HL-60/S4 treated with phorbol 12-myristate 13-acetate at 8.2 ng/mL for 4 days and 3 days (cell line): ENCODE results near the gene SYNM.

Source experiments
- in situ Hi-C: fragments of 300-500 bp; cut with MboI; formaldehyde crosslinking; loops from 2 replicates; pipeline ENCODE4 v1.15.0; 2022; ENCODE audit warnings: low sequenced_read_pairs

SYNM gene

DNA sequence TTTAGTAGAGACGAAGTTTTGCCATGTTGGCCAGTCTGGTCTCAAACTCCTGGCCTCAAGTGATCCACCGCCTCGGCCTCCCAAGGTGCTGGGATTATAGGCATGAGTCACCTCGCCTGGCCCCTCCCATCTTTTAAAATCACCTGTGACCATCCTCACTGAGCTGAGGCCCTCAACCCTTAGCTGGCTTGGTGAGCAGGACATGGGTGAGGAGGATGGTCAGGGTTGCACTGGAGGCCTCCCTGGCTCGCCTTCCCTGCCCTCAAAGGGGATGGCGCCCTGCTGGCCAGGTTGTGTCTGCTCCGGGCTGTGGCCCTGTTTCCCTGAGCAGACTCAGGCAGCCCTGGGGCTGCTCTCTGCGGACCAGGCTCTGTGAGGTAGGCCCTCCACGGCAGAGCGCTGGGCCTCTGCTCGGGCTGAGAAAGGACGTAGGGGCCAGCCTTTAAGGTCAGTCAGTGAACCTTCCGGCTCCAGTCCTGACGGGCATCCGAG lies 33.7 kb downstream of the SYNM start:
- in situ Hi-C loops: no loop called here

DNA sequence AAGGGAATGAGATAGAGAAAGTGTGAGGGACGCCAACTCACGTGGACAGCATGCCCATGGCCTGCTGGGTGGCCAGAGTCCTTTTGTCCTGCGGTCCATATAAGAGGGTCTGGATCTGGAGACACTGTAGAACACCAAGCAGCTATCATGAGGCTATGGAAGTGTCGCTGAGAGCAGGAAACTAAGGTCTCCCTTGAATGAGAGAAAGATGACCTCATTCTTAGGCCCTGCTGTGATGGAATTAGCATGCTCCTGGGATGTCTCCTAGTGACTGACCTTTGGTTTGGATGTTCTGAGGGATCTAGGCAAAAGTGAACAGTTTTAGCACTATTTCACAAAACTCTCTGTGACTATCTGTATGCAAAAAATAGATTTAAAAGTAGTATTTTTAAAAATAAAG lies 34.4 kb downstream of the SYNM start:
- in situ Hi-C loops: no loop called here

DNA sequence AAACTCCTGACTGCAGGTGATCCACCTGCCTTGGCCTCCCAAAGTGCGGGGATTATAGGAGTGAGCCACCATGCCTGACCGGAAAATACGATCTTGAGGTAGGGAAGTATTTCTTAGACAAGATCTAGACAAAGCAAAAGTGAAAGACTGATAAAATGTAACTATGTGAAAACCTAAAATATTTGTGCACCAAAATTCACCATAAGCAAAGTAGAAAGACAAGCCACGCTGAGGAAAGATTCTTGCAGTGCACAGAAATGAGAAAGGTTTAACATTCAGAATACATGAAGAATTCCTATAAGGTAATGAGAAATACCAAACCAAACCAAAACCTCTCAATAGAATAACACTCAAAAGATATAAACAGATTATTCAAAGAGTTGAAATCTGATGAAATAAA lies 35.7 kb downstream of the SYNM start:
- in situ Hi-C loops: no loop called here

DNA sequence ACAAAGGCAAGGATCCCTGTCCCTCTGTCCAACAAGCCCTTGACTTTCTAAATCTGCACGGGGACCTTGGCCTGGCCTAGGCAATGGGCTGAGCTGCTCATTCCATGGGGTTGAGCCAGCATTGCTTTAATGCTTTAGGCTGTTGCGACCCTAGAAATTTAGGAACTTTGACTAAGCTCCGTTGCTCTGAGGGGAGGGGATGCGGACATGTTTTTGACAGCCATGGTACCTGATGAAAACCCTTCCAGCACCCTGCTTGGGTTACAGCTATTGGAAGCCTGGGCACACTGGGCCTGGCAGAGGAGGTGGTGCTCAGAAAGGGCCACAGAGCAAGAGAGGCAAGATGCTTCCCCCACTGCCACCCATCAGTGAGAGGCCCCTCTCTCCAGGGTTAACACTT lies 37.1 kb downstream of the SYNM start:
- in situ Hi-C loops: no loop called here

DNA sequence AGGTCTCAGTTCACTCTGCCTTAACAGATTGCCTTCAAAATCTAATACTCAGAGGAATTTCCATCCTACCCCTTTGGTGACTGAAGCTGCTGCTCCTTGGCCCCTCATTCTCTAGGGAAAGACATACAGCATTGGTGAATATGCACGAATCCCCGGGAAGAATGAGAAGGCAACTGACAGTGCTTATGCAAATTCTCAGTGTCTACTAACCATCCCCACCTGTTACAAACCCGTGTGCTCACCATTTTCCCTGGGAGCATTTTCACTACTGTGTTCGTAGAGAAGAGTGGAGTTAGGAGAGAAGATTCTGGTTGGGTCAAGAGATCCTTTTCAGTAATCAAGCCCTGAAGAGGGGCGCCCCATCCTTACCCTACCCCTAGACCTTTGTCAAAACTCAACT lies 37.7 kb downstream of the SYNM start:
- in situ Hi-C loops: no loop called here

DNA sequence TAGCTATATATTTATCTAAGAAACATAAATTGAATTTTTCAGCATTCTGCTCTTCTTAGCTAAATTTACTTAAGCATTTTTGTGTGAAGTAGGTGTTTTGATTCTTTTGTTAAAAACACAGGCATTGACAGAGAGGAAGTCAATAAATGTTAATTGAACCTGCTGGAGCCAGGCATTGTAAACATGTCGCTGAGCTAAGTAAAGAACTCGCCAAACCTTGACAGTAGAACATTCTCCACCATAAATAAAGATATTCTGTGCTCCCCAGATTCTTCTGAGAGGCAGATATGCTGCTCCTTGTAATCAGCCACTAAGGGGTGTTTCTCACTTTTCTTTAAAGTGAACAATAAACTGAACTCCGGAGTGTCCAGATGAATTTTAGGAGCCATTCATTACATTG lies 38.4 kb downstream of the SYNM start:
- in situ Hi-C loops: no loop called here

DNA sequence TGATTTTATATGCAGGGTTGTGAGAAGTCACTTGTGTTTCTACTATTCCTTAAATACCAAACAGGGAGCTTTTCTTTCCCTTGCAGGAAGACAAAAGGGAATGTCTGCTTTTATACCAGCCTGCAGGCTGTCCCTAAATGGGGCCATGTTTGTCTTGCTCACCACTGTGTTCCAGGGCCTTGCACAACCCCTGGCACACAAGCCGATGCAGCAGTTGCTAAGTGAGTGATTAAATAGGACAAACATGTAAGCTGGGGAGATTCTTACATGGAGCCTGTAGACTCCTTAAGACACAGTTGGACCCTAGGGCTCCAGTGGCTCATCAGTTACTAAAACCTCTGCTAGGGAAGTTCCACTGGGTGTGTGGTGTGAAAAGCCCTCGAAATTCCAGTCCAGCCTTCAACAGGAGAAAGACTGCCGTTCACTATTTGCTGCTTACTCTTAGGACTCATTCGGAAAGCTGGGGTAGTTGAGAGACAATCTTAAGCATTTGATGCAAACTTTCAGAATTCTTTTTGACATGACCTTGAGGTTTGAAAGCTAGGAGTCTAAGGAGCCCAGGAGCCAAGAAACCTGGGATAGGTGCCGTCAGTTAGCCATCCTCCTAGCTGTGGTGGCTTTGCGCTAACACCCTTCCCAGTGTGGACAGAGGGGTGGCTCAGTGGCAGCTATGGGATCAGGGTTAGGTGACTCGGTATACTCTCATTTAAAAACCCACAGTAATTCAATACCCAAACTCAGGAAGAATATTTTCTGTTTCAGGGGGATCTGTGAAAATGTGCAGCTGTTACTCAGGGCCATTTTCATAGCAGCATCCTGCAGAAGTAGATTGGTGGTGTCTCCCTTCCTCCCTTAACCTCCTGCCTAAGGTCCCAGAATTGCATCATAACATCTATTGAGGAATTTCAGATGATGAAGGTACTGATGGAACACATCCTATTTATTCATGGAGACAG lies 39.1 kb downstream of the SYNM start:
- in situ Hi-C loops: no loop called here

DNA sequence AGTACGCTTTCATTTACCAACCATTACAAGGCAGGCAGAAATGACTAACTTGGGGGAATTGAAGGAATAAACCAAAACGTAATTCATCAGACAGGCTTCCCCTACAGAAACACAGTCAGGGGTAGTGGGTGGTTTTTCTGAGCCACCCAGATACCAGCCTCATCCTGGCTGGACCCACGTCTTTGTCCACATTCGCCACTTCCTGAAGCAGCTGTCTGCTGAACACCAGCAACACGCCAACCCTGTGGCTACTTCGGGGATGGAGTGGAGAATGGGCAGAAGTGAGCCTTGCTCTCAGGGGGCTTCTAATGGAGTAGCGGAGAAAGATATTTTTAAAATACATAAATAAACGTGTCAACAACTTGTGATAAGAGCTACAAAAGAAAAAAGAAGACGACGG lies 40.1 kb downstream of the SYNM start:
- in situ Hi-C loops: no loop called here

DNA sequence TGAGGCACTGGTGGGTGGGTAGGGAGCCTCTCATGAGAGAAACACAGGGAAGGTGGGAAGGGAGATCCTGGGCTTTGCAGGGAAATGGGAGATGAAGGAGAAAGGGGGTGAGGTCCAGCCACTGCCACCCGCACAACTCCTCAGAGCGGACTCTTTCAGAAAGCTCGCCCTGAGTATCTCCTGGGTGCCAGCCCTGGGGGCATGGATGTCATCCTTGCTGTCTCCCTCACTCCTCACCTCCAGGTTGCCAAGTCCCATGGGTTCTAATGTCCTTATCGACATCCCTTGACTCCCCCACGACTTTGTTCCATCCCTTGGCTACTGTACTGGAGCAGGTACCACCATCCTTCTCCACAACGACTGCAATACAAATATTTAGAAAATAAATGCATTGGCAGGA lies 40.9 kb downstream of the SYNM start:
- in situ Hi-C loops: no loop called here

DNA sequence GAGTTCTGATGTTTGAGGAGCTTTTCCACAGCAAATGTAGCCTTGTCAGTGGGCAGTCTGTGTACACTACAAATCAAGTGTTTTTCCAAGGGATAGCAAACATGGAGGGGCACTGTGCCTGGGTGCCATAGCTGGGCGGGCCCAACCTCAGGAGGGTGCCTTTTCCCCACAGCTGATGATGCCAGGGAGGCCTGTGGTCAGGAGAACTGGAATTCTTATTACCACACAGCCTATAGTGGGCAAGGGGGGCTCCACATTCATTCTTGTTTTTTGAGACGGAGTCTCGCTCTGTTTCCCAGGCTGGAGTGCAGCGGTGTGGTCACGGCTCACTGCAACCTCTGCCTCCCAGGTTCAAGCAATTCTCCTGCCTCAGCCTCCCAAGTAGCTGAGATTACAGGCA lies 41.8 kb downstream of the SYNM start:
- in situ Hi-C loops: no loop called here

DNA sequence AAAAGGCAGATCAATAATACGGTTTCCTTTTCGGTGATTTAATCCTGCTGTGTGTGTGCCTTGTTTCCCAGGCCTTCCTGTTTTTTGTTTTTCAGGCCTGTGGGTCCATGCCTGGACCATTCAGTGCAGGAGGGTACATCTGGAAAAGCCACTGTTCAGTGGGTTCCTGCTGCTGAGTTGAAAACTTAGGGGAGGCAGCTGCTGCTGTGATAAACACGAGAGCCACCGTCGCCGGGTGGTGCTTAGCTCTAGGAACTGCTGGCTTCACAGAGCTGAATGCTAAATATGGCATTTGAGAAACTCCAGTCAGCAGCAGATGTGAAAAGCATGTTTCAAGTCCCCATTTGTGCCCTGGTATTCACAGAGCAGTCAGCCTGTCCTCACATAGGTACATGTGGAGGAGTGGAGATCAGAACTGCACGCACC lies 44.0 kb downstream of the SYNM start:
- in situ Hi-C loops: no loop called here

DNA sequence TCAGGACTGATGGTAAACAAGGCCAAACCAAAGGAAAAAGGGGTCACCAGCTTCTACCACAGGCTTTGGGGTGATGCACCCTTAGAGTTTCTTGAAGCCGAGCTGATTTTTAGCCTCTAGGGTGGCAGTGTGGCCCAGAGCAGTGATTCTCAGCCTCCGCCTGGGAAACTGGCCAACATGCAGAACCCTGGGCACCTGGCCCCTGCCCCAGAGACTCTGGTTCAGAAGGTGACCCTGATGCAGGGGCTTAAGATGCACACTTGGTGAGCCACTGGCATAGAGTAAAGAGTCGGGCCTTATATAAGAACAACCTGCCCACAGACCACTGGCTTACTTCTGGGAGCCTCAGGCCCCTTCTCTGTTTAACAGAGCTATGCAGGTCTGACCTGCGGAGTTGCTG lies 44.5 kb downstream of the SYNM start:
- in situ Hi-C loops: no loop called here

DNA sequence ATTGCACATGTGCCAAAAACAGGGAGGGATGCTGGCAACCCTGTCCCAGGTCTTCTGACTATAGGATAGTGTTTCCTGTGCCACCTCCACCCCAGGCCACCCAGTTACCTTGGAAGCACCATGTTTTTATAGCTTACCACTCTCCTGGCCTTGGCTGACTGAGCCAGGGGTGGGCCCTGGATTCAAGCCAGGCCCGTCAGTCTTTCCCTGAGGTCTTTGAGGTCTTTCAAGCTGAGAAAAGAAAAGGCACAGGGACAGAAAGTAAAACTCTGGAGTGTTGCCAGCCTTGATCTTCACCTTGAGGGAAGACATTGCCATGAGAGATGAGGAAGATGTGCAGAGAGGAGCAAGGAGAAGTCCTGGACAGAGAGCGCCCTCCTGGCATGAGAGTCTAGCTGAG lies 46.3 kb downstream of the SYNM start:
- in situ Hi-C loops: no loop called here

DNA sequence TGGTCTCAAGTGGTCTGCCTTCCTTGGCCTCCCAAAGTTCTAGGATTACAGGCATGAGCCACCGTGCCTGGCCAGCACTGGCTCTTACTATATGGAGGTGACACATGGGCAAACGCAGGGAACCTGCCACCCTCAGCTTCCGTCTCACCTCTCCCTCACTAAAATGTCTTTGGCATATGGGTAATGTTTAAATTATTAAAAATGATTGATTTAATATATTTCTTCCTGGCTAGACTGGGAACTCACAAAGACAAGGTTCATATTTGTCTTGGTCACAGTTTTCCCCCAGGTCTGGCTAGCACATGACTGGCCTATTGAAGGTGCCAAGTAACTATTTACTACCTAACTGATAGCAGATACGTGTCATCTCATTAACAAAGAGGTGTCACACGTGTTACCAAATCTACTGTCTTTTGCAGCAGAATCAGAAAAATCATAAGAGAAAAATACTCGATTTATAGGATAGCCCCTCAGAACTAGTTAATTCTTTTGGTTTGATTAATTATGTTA lies 48.2 kb downstream of the SYNM start:
- in situ Hi-C loops: no loop called here

DNA sequence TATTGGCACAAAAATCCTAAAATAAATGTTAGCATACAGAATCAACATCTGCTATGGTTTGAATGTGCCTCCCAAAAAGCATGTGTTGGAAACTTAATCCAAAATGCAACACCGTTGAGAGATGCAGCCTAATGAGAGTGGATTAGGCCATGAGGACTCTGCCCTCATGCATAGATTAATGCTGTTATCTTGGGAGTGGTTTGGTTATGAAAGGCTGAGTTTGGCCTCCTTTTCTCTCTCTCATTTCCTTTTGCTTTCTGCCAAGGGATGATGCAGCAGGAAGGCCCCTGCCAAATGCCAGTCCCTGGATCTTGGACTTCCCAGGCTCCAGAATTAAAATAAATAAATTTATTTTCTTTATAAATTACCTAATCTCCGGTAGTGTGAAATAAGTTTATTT lies 49.4 kb downstream of the SYNM start:
- in situ Hi-C loops: no loop called here

DNA sequence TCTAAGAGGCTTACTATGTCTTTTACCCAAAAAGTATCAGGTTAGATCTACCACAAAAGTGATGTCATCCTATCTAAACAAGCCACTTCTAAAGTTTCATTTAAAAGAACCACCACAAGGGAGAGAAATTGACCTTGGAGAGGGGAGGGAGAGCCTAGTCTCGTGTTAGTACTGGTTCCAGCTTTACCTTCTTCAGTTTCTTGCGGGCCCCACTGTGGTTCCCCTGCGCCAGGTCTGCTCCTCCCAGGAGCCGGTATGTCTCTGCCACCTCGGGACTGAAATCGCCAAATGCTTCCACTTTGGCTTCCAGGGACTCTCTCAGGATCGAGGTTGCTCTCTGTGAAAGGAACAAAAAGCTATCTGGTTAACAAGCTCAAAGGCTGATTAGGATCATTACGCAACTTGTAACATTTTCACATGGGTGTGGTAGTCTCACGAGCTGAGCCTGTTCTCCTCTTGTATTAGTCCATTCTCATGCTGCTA lies 51.1 kb downstream of the SYNM start:
- in situ Hi-C loops: no loop called here

DNA sequence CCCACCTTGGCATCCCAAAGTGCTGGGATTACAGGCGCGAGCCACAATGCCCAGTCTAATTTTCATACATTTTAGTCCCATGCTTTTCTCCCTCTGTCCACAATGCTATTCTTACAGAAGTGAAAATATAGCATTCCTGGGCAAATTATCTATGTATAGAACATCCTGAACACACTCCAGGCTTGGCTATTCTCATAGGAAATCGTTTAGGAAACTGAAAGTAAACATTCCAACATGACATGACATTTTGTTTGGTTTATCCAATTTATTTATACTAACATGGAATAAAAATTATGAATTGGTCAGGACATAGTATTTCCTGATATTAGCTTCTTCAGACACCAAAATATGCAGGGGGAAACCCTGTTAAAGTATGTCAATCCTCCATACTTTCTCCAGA lies 52.6 kb downstream of the SYNM start:
- in situ Hi-C loops: no loop called here

DNA sequence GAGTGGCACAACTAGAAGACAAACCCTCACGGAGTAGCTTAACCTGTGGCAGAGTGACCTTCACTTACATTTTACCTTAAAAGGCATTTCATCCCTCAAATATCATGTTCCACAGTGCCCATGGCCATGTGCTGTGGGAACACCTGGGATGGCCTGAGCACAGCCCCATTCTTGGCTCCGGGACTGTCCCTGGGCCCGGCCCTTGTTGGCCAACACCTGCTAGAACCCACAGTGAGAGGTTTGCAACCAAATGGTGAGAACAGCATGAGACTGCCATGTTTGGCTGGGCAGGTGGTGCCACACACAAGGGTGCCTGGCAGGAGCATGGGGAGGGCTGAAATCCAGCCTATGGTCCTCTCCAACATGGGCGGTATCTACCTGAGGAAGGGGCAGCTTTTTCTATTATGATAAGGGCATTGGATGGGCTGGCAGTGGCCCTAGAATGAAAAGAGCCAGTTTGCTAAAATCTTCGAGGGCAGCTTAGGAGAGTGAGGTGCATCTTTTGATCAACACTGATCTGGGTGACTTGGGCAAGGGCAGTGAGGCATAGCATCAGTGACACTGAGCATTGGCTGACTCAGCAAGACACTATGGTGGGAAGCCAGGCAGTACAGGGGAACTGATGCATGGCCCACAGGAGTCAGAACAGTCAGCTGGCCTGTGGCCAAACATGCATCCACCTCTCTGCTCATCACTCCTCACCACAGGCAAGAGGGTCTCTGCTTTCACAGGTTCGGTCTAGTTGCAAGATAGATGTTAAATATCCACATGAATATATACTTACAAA lies 53.9 kb downstream of the SYNM start:
- in situ Hi-C loops: no loop called here

DNA sequence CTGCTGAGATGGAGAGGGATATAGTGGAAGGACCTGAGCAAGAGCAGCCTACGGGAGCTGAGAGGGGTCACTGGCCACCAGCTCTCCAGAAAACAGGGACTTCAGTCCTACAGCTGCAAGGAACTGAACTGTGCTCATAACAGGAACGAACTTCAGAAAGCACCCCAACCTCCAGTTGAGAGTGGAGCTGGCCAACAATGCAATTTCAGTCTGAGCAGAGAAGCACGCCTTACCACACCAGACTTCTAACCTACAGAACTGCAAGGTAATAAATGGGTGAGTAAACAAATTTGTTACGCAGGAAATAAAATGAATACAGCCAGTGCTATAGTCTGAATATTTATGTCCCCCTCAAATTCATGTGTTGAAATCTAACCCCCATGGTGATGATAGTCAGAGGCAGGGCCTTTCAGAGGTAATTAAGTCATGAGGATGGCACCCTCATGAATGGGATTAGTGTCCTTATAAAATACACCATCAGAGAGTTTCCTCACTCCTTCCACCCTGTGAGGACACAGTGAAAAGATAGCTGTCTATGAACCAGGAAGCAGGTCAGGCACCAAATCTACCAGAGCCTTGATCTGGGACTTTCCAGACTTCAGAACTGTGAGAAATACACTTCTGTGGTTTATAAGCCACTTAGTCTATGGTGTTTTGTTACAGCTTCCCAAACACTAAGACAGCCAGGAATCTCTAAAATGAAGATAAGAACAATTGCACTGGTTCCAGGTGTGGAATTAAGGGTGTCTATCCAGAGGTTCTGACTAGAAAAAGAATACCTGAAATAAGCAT lies 58.6 kb downstream of the SYNM start:
- in situ Hi-C loops: no loop called here

DNA sequence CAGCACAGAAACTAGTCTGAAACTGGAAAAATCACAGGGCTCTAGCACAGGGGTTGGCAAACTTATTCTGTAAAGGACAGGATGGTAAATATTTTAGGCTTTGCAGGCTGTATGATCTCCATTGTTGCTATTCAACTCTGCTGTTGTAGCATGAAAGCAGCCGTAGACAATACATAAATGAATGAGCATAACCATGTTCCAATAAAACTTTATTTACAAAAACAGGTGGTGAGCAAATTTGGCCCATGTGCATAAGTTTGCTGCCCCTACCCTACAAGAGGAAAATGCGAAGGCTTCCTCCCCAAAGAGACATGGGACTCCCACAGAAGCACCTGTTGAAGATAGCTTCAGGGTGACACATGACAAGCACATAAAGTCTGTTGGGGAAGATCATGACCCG lies 59.2 kb downstream of the SYNM start:
- in situ Hi-C loops: no loop called here
